Cardiac muscle cell (in vitro differentiated cells and primary cell): ENCODE results near the gene GYG2. TPM values are rescaled to one million over a fixed set of nuclear protein-coding genes. Genes with fewer than 3 reads are reported as not detected.
"Not testable (repeated sequence)": the region's sequence is repeated elsewhere in the genome, so short reads cannot be mapped to it uniquely, and the experiment has no call there.

Experiments used
- DNase-seq, 2 donors: peaks; one replicate each; pipeline versions ENCODE4 v3.0.0 to v3.0.0-alpha.2; 2010 to 2017; ENCODE audit warnings: low read depth in 1 of 2, low spot score in 1 of 2
- H3K27ac ChIP-seq: fragments of 200-600 bp; sonication (generic); 2 replicates; pipeline ENCODE4 v1.5.1; 2016
- H3K27me3 ChIP-seq: fragments of 200-600 bp; sonication (generic); 2 replicates; pipeline ENCODE4 v1.6.0; 2016; ENCODE audit warnings: control low read depth
- H3K36me3 ChIP-seq: fragments of 200-600 bp; sonication (generic); 2 replicates; pipeline ENCODE4 v1.5.1; 2016; ENCODE audit warnings: control low read depth
- H3K4me1 ChIP-seq: fragments of 200-600 bp; sonication (generic); 2 replicates; pipeline ENCODE4 v1.8.1; 2017; ENCODE audit warnings: low read depth, mild to moderate bottlenecking, mixed run types
- H3K4me3 ChIP-seq: fragments of 200-600 bp; sonication (generic); 2 replicates; pipeline ENCODE4 v1.5.1; 2016; ENCODE audit warnings: mild to moderate bottlenecking
- H3K9me3 ChIP-seq: fragments of 200-600 bp; sonication (generic); 2 replicates; pipeline ENCODE4 v1.5.1; 2017; ENCODE audit warnings: low read depth, mild to moderate bottlenecking, control low read depth
- CTCF ChIP-seq: IDR thresholded peaks from 2 replicates; pipeline ENCODE4 v1.5.1; 2012; ENCODE audit warnings: low read depth, mild to moderate bottlenecking, low read length
- polyA plus RNA-seq: library from polyadenylated mRNA; unstranded; fragments of >200 nt; fragmentation: Nextera tagmentation; extraction: Ambion mirVana; gene quantifications from 2 replicates; pipeline ENCODE4 v1.2.1, GENCODE V29; 2016
- total RNA-seq: library from RNA; depleted of rRNA; stranded (reverse); fragments of >200 nt; gene quantifications from 2 replicates; pipeline ENCODE4 v1.2.3, GENCODE V29; 2016

The GYG2 gene
- total and polyA plus RNA-seq, 2 experiments from 2014 or later = 58.0 to 58.4 TPM

- H3K4me1 ChIP-seq = no peaks in the 10 kb centered on the region
These were observed 89.0 kb downstream of the GYG2 start for GRCh38 chrX:2917767-2918166.

DNA sequence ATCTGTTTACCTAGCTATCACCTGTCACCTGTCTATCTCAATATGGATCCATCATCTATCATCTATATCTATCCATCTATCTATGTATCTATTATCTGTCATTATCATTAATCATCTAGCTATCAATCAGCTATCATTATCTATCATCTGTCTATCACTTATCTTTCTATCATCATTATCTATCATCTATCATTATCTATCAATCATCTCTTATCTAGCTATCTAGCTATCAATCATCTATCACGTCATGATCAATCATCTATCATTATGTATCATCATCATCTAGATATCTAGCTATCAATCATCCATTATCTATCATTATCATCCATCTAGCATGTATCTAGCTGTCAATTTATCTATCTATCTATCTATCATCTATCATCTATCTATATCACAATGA lies 92.5 kb downstream of the GYG2 start:
- no peak overlapping the region for H3K27ac ChIP-seq
- H3K4me1 ChIP-seq = no peaks in the 10 kb centered on the region
- H3K9me3 ChIP-seq = no peaks in the 10 kb centered on the region
- H3K36me3 ChIP-seq = peaks cover 4% of the 10 kb centered on the region
- H3K27me3 ChIP-seq = no peaks in the 10 kb centered on the region
- no peak for DNase-seq
- no peak for TF ChIP-seq CTCF
- H3K4me3 ChIP-seq = no peak overlapping the region

More at GRCh38 chrX:2917767-2918166, 89.0 kb downstream of the GYG2 start:
- DNase-seq = no peak
- no peak for TF ChIP-seq CTCF
- Histone ChIP-seq H3K4me3 (no peak overlapping the region), H3K9me3 (no peaks in the 10 kb centered on the region), H3K36me3 (peaks cover 10% of the 10 kb centered on the region), H3K27ac (no peak overlapping the region), H3K27me3 (no peaks in the 10 kb centered on the region)

DNA sequence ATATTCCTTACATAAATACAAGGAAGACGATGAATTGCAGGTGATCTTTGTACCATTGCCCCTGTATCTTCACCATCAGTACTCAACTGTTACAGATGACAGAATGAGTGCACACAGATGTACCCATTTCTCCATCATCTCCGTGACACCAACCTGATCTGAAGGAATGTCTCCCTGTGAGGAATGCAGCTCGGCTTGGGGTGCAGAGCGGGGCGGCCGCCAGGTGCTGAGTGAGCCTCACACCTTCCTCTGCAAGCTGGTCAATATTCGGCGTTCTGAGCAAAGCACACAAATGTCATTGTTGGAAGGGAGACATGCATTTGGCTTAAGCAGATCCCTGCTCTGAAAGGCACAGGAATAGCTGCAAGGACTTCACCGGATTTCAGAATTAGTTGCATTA lies 93.0 kb downstream of the GYG2 start:
- DNase-seq = no peak
- H3K36me3 ChIP-seq = peaks cover 4% of the 10 kb centered on the region
- TF ChIP-seq CTCF = no peak
- no peaks in the 10 kb centered on the region for H3K9me3 ChIP-seq
- no peaks in the 10 kb centered on the region for H3K27me3 ChIP-seq
- no peaks in the 10 kb centered on the region for H3K4me1 ChIP-seq
- no peak overlapping the region for H3K4me3 ChIP-seq
- H3K27ac ChIP-seq = no peak overlapping the region

GRCh38 chrX:2924151-2924550 lies 95.4 kb downstream of the GYG2 start:
- Histone ChIP-seq H3K36me3 (peaks cover 4% of the 10 kb centered on the region), H3K9me3 (no peaks in the 10 kb centered on the region), H3K4me3 (no peak overlapping the region), H3K27me3 (no peaks in the 10 kb centered on the region), H3K4me1 (no peaks in the 10 kb centered on the region), H3K27ac (no peak overlapping the region)
- DNase-seq = no peak
- TF ChIP-seq CTCF = no peak

DNA sequence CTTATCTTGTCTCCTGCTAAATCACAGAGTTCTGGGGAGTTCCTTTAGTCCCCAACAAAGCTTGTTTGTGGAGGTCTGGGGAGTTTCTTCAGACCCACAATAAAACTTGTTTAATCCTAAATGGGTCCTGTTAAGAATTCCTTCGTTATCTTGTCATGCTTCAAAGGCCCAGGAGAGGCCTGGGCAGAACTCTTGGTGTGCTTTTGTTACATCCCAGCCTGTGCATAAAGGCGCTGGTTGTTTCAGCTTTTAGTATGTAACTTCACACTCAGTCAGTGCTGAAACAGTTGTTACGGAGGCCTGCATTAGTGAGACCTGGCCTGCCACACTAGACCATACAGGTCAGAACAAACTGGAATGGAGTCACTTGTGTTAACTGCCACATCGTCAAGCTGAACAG lies 97.5 kb downstream of the GYG2 start:
- not testable (repeated sequence) for H3K4me3 ChIP-seq, H3K36me3 ChIP-seq
- peak overlapping the region; percentile 42 for H3K27ac ChIP-seq

GRCh38 chrX:2926664-2927275 lies 98.0 kb downstream of the GYG2 start:
- Histone ChIP-seq H3K4me1 (no peaks in the 10 kb centered on the region), H3K27ac (peak overlapping the region; percentile 42), H3K36me3 (no peaks in the 10 kb centered on the region), H3K27me3 (no peaks in the 10 kb centered on the region), H3K4me3 (no peak overlapping the region), H3K9me3 (no peaks in the 10 kb centered on the region)
- no peak for TF ChIP-seq CTCF
- no peak for DNase-seq

More for the DNA sequence above, 97.5 kb downstream of the GYG2 start:
- not testable (repeated sequence) for H3K27me3 ChIP-seq, DNase-seq, H3K4me1 ChIP-seq, H3K9me3 ChIP-seq
